ENCODE measurements around the gene CACNB4. TPM values are rescaled to one million over a fixed set of nuclear protein-coding genes. Genes with fewer than 3 reads are reported as not detected.

The CACNB4 gene
- total RNA-seq, 1 experiment from 2014 or later: 2.0 TPM

- DNase-seq (ENCODE audit: low read depth, low spot score) (no peak), ATAC-seq (no peak)
- H3K4me1 ChIP-seq (ENCODE audit: control insufficient read depth in 1 of 2, insufficient read depth in 2 of 2, low read length in 2 of 2): no peaks in the 10 kb centered on the region
- H3K79me2 ChIP-seq (ENCODE audit: insufficient read depth, low read length): no peaks in the 10 kb centered on the region
- intact Hi-C loops (cut with micrococcal nuclease): no loop called here
- H3K9me3 ChIP-seq (ENCODE audit: control insufficient read depth in 1 of 2, insufficient read depth in 1 of 2, low read depth in 1 of 2, low read length in 2 of 2): no peaks in the 10 kb centered on the region
- no peak overlapping the region for H3K9ac ChIP-seq (ENCODE audit: low read length)
- H3K4me3 ChIP-seq (replicated peaks in 1 of 2; ENCODE audit: low read depth in 1 of 2, low read length in 2 of 2): no peak overlapping the region
- H3K27ac ChIP-seq (ENCODE audit: low read depth, low read length): no peak overlapping the region
- H4K20me1 ChIP-seq (ENCODE audit: insufficient read depth): no peaks in the 10 kb centered on the region
- ChIA-PET POLR2A (no interaction called here), CTCF (no interaction called here), RAD21 (ENCODE audit: low non-redundant PET in 1 of 2, low total read pairs in 2 of 2, uncharacterized antibody in 2 of 2, unreplicated experiment in 2 of 2) (no interaction called here)
- no peak for TF ChIP-seq MAX (IDR thresholded peaks at IDR 0.05)
- no peak for TF ChIP-seq SRF (IDR thresholded peaks at IDR 0.05; ENCODE audit: low read depth)
- TF ChIP-seq EZH2 (IDR thresholded peaks at IDR 0.05): no peak
- TF ChIP-seq ELF1 (IDR thresholded peaks at IDR 0.05; ENCODE audit: borderline replicate concordance, low read depth): no peak
- no peak for TF ChIP-seq JUND (IDR thresholded peaks at IDR 0.05)
- no peak for TF ChIP-seq EZH2phosphoT487 (IDR thresholded peaks at IDR 0.05; ENCODE audit: borderline replicate concordance)
- no peak for TF ChIP-seq ZFX (IDR thresholded peaks at IDR 0.05)
- no peak for TF ChIP-seq ZBTB33 (IDR thresholded peaks at IDR 0.05; ENCODE audit: extremely low read depth, insufficient replicate concordance, low read length)
- TF ChIP-seq YY1 (IDR thresholded peaks at IDR 0.05; ENCODE audit: extremely low read depth, insufficient replicate concordance, low read depth, low read length): no peak
- no peak for TF ChIP-seq ZNF274 (IDR thresholded peaks at IDR 0.05; ENCODE audit: low read depth, low read length)
- no peak for TF ChIP-seq CTCF (IDR thresholded peaks at IDR 0.05 in 2 of 3, conservative IDR thresholded peaks at IDR 0.05 in 1 of 3; ENCODE audit: borderline replicate concordance in 1 of 3, insufficient read depth in 1 of 3, low read depth in 2 of 3, low read length in 2 of 3)
- H3K36me3 ChIP-seq (ENCODE audit: control insufficient read depth in 1 of 2, insufficient read depth in 2 of 2, low read length in 2 of 2): no peaks in the 10 kb centered on the region
- no TSS peak for BruUV-seq (replicated peaks)
- H3K4me2 ChIP-seq (ENCODE audit: low read length): no peak overlapping the region
- no peak overlapping the region for H2AFZ ChIP-seq (ENCODE audit: low read depth, low read length, poor library complexity, severe bottlenecking)
- no peaks in the 10 kb centered on the region for H3K9me2 ChIP-seq (ENCODE audit: insufficient read depth)
- no peaks in the 10 kb centered on the region for H3K27me3 ChIP-seq (ENCODE audit: insufficient read depth, low read length)
Measured at GRCh38 chr2:151869291-151869690, 229.6 kb downstream of the CACNB4 start.

Measured in HCT116 (cell line).